Dermis microvascular lymphatic vessel endothelial cell (primary cell): ENCODE data around the gene MYH8. TPM values are rescaled to one million over a fixed set of nuclear protein-coding genes. Genes with fewer than 3 reads are reported as not detected.

Experiments used
- DNase-seq, 2 donors: peaks; one replicate each; pipeline versions ENCODE4 v3.0.0 to v3.0.0-alpha.2; 2010; ENCODE audit warnings: low read depth in 2 of 2
- total RNA-seq: library from RNA; depleted of rRNA; stranded (reverse); fragments of >200 nt; gene quantifications from 2 replicates; pipeline ENCODE4 v1.2.1, GENCODE V29; 2014

The MYH8 gene
- total RNA-seq, 1 donor from 2014 or later: not detected

DNA sequence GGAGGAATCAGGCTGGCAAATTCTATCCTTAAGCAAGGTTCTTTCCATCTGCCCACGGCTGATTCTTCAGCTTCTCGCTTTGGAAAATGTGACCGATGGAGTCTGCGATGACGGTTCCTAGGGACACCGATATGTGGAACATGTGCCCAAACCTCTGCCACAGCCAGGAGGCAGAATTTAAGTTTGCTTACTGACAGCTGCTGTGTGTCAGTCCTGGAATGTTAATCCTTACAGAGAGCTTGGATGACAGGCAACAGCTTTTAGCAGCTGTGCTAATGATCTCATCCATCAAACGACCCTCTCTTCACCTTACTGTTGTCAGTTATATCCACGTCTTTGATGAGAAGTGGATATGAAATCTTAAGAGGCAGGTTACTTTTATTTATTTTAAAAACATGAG is 37.6 kb downstream of the MYH8 start:
- no peak for DNase-seq

DNA sequence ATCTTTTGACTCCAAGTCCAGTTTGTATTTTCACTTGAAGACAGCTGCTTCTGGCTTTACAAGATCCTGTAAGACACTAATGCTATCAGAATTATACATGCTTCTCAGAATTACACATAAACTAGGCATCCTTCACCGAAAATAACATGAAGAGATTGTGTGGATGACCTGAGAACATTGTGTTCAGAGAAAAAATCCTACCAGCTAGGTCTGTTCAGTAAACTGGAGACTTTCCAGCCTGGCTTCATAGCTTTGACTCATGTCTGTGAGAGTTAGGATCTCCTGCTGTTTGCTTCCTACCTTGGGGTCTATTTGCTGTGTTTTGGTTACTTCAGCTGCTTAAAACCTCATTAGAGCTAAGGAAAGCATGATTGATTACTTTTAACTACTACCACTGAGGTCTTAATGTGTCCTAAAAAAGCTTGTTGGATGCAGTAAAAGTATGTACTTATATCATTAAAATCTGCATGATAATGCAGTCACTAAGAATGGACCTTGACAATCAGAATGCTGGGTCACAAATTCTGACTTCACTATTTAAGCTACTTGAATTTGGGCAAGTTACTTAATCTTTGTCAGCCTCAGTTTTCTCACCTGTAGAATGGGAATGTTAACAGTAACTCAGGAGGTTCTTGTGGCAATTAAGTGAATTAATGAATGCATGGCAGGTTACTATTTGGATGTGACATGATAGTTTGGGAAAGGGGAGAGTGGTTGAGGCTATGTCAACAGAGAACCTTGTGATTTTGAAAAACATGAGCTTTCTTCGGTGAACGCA is 40.9 kb downstream of the MYH8 start:
- no peak for DNase-seq

DNA sequence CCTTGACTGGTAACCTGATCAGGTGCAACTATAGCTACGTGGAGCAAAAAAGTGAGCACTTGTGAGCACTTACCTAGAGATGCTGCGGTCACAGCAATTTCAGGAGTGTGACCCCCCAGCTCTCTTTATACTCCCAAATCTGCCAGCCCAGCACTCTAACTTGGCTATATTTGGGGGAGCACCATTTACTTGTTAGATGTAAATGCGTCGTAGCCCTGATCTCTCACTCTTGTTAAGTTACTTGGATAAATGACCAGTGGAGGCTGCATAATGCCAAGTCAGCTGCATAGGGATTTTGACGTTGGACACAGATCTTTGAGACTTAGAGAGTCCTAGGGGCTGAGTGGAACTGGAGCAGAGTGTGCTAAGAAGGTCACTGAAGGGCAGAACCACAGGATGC is 48.8 kb downstream of the MYH8 start, which contains the start of gene MYH13:
TSS of gene MYH13 (minus strand) at position 101 of the 400 bp plus-strand sequence. CDS start 8,476 bp downstream, outside the sequence.
- DNase-seq: no peak

DNA sequence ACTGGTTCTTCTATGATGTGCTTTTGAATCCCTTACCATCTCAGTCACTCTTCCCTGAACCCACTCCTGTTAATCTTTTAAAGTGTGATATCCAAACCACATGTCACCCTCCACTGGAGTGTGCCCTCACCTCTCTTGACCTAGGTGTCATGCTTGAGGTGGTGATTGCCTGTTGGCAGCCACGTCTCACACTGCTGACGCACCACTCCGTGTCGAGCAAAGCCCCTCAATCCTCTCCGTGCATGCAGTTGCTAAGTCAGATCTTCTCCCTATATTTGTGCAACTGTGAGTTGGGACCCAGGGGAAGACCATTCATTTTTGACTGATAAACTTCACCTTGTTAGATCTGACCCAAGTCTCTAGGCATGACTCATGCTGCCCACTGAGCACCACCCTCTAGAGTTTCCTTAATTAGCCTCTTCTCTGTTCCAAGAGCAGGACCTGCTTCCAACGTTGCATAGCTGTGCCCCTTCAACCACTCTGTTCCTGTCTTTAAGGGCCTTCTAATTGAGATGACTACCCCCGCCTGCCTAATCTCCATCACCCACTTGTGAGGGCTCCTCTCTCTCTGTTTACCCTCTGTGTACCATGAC is 51.6 kb downstream of the MYH8 start:
- DNase-seq: no peak

GRCh38 chr17:10369239-10369638 is 52.5 kb downstream of the MYH8 start:
- DNase-seq: no peak

GRCh38 chr17:10368561-10368960 is 53.2 kb downstream of the MYH8 start:
- no peak for DNase-seq

DNA sequence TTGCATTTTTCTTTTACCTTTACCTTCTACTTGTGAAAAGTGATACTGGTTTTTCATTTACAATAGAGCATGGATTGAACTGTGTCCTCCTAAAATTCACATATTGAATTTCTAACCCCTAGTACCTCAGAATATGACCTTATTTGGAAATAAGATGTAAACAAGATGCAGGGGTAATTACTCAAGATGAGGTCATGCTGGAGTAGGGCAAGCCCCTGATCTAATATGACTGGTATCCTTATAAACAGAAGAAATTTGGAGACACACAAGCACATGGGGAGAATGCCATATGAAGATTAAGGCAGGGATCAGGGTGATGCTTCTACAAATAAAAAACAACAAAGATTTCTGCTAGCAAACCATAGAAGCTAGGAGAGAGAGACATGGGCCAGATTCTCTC is 61.2 kb downstream of the MYH8 start:
- DNase-seq: no peak

DNA sequence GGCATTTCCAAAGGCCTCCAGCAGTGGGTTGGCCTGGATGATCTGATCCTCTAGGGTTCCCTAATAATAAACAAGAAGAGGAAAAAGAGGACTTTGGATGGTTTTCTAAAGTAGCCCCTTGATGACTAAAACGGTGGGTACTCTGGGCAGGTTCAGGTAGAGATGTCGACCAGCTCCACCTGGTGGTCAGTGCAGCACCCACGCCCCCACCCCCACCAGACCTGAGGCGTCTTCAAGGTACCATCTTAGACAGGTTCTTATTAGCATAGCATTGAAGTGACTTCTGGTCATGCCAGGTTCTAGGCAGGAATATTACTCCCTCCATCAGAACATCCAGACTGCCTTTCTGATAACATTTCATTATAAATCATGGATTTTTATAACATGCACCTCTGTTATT is 64.0 kb downstream of the MYH8 start:
- DNase-seq: no peak

- DNase-seq: no peak
Observed at GRCh38 chr17:10354651-10355050, 67.1 kb downstream of the MYH8 start.

DNA sequence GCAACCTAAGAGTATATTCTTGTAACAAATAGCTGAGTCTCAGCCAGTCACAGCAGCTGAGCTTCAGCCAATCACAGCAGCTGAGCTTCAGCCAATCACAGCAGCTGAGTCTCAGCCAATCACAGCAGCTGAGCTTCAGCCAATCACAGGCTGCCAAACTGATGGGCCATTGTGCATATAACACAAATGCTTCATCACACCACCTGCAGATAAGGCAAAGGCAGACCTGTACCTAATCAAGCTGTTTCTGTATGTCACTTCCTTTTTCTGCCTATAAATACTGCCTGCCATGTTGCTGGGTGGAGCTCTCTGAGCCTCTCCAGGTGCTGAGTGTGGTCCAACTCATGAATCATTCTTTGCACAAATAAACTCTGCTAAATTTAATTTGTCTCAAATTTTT is 68.9 kb downstream of the MYH8 start:
- no peak for DNase-seq

DNA sequence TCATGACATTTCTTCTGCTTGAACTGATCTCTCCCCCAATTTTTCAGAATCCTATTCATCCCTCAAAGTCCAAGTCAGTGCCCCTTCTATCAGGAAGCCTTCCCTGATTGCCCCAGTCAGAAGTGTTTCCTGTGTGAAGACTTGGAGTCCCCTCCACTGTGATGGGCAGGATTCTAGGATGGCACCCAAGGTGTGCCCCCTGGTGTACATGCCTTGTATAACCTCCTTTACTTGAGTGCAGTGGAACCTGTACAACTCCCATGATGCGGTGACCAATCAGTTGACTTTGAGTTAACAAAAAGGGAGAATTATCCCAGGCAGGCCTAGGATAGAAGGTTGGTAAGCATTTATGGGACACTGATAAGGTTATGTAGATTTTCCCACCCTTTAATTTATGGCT is 72.3 kb downstream of the MYH8 start:
- DNase-seq: peak in 1 of 2 donors; percentile 9

DNA sequence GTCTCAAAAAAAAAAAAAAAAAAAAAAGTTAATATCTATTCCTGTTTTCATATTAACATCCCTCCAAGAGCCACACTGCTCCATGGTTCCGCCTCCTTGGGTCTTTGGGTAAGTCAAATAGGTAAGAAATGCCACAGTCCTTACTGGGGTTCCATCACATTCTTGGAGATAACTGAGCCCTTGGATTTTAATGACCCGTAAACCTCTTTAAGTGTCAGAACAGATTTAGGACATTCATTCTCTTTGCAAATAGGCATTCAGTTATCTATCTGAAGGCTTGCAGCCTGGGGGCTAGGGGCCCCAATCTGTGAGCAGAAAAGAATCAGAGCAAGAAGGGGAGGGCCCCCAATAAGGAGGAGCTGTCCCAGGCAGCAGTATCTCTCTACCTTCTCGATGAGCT is 76.9 kb downstream of the MYH8 start:
- no peak for DNase-seq

Other genes starting within 250 kb of the MYH8 start
- 2.8 and 8.5 TPM in 2 replicates for gene GAS7, start 223.3 kb downstream of the MYH8 start, total RNA-seq
- not detected in 2 replicates for gene MYH13, start 48.9 kb downstream of the MYH8 start, total RNA-seq
- gene MYH4, start 47.6 kb upstream of the MYH8 start, total RNA-seq: not detected in 2 replicates
- gene MYH1, start 96.6 kb upstream of the MYH8 start, total RNA-seq: not detected in 2 replicates
- gene MYH2, start 127.7 kb upstream of the MYH8 start, total RNA-seq: not detected in 2 replicates
- gene MYH3, start 235.4 kb upstream of the MYH8 start, total RNA-seq: under 0.01 and 0.25 TPM in 2 replicates